NCI-H1092 (cell line): Measurements from ENCODE around the gene UQCRC2.
"Not testable (repeated sequence)": the region's sequence is repeated elsewhere in the genome, so short reads cannot be mapped to it uniquely, and the experiment has no call there.

ENCODE experiments used
- DNase-seq: peaks from one replicate; lab custom pipeline; 2025; lab: John Stamatoyannopoulos, UW

The UQCRC2 gene

DNA sequence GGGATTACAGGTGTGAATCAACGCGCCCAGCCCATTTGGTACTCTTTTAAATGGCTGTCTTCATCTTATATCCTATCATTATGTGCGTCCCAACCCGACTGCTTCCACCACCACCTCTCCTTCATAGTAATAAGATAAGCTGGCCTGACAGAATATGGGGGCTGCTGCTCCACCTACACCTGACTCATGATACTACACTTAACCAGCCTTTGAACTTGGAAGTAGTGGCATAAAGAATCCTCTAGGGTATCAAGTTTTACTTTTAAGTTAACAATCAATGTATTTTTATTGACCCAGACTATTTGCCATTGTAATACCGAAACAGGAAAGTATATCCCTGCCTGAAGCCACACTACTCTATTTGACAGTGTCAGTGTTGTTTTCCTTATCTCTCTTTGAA, 28.9 kb downstream of the UQCRC2 start:
- DNase-seq, result no peak

GRCh38 chr16:21984062-21984461, 30.9 kb downstream of the UQCRC2 start:
- DNase-seq, result no peak

DNA sequence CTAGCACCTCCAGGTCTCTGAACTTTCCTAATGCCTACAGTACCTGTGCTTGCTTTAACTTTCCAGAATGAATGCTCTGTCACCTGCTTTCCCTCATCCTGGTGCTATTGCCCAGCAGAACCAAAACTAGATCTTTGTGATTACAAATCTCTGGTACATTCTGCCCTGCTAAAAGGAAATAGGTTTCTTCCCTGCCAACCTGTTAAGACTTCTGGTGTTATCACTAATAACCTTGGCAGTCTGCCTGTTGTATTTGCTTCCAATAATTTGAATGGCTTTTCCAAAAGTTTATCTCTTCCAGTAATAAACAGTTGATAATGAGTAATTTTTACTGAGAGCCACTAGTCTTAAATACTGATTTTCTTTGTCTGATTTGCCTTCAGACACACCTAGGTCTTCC, 32.4 kb downstream of the UQCRC2 start:
- DNase-seq, result no peak

GRCh38 chr16:21986692-21987246, 33.6 kb downstream of the UQCRC2 start:
- DNase-seq, result no peak

- DNase-seq, result no peak
Measured at GRCh38 chr16:21987498-21987897, 34.3 kb downstream of the UQCRC2 start.

GRCh38 chr16:21989133-21989532, 36.0 kb downstream of the UQCRC2 start:
- DNase-seq, result no peak

GRCh38 chr16:21989751-21990150, 36.6 kb downstream of the UQCRC2 start:
- no peak for DNase-seq

DNA sequence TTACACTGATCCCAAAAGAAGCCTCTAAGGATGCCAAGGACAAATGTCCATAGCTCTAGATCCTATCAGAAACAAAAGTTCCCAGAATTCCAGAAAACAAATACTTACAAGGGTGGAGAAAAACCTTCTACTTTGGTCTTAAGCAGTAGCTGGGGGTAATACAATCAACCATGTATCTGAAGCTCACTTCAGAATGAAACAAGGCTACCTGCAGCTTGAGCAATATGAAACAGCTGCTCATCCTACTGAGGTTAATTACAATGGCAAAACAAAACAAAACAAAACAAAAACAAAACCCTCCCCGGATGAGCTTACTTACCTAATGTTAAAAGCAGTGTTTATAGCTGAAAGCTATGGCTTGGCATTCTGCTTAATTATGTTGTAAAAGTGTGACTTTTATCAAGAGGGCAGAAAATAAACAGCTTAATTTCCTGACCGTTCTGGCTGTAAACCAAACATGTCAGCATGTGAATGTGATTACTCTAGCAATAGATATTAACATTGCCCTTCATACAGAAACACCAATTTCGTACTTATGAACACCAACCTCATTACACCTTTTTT, 37.3 kb downstream of the UQCRC2 start:
- DNase-seq, result no peak

DNA sequence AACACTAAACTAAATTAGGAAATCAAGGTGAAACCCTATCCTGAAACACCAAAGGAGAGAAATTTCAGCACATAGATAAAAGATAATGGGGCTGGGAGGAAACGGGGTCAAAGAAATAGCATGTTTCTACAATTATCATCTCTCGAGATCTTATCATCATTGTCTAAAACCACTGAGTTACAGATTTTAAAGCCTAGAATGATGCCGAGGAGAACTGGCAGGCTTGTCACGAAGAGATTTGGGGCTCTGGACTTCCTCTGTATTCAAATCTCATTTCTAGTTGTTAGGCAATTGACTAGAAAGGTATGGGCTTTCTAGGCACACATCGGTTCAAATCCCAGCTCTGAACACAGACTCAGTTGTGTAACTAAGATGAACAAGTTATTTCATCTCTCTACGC, 38.5 kb downstream of the UQCRC2 start:
- no peak for DNase-seq

DNA sequence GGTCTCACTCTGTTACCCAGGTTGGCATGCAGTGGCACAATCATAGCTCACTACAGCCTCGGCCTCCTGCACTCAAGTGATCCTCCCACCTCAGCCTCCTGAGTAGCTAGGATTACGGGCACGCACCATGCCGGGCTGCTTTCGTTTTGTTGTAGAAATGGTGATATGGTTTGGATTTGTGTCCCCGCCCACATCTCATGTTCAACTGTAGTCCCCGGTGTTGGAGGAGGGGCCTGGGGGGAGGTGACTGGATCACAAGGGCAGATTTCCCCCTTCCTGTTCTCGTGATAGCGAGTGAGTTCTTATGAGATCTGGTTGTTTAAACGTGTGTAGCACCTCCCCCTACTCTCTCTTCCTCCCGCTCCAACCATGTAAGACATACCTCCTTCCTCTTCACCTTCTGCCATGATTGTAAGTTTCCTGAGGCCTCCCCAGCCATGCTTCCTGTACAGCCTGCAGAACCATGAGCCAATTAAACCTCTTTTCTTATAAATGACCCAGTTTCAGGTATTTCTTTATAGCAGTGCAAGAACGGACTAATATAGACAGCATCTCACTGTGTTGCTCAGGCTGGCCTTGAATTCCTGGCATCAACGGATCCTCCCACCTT, 41.8 kb downstream of the UQCRC2 start:
- DNase-seq, result no peak

DNA sequence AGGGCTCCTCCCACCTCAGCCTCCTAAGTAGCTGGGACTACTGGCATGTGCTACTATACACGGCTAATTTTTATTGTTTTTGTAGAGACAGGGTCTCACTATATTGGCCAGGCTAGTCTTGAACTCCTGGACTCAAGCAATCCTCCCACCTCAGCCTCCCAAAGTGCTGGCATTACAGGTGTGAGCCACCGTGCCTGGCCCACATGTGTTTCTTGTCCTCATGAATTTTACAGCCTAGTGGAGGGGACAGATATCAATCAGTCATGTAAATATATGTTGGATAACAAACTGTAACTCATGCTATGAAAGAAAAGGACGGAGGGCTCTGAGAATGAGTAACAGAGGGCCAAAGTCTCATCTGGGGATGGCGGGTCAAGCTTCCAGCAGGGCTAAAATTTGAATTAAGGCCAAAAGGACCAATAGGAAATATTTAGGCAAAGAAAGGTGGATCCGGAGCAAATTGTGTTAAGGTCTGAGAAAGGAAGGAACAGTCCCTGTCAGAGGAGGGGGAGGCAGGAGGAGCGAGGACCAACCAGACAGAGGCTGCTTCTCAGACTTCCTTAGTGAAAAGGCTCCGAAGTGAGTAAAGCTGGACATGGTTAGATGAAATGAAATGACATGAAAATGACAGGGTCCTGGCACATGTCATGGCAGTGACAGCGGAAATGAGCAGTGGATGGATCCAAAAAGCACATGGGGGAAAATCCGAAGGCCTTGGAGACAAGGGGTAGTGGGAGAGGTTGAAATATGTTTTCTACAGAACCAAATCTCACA, 43.9 kb downstream of the UQCRC2 start:
- no peak for DNase-seq

DNA sequence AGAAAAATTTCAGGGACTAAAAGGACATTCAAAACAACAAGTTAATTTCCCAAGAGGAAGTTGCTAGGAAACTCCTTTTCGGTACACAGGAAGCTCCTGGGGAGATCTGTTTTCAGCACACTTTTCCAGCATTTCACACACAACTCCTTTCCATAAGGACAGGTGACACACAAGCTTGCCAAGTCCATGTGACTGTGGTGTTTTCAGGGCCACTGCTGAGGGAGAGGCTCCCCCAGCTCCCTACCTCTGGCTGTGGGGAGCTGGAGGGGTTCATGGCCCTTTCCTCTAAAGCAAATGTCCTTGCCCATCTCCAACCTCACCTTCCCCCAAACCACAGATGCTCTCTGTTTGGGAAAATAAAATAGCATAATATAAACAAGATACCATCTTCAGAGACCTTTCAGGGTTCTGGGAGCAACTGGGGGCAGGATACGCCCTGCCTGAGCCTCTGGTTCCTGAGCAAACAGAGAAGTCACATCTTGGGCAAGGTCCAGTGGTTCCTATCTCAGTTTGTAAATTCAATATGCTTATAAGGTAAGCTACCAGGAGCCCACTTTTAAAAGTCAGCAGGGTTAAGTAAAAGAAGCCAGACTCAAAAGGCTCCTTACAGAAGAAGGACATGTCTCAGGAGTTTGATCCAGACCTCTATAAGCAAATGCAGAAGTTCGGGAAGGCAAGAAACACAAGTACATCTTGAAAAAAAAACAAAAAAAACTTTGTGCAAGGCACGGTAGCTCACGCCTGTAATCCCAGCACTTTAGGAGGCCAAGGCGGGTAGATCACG, 44.7 kb downstream of the UQCRC2 start:
- DNase-seq, result no peak

DNA sequence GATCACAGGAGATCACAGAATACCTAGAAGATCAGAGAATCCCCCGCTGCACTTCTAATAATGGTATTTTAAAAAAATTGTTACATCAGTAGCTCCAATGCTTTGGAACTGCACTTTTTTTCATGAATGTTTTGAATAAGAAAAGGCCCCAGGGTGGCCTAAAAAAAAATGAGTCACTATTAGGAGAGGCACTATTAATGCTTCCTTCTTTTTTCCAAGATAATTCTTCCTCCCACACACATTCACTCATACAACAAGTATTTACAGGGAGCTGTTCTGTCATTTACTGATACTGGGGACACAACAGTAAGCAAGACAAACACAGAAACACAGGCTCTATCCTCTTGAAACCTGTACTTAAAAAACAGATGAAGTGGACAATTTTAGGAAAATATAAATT, 48.4 kb downstream of the UQCRC2 start:
- DNase-seq, result no peak

DNA sequence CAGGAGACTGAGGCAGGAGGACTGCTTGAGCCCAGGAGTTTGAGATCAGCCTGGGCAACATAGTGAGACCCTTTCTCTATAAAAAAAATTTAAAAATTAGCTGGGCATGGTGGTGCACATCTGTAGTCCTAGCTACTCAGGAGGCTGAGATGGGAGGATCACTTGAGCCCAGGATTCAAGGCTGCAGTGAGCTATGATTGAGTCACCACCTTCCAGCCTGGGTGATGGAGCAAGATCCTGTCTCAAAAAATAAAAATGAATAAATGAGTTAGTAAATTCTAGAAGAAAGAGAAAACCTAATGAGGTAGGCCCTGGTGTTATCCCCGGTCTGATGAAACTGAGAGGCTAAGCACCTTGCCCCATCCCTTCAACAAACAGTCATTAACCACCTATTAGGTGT, 48.9 kb downstream of the UQCRC2 start:
- not testable (repeated sequence) for DNase-seq

GRCh38 chr16:22003195-22003594, 50.0 kb downstream of the UQCRC2 start:
- DNase-seq, result no peak

DNA sequence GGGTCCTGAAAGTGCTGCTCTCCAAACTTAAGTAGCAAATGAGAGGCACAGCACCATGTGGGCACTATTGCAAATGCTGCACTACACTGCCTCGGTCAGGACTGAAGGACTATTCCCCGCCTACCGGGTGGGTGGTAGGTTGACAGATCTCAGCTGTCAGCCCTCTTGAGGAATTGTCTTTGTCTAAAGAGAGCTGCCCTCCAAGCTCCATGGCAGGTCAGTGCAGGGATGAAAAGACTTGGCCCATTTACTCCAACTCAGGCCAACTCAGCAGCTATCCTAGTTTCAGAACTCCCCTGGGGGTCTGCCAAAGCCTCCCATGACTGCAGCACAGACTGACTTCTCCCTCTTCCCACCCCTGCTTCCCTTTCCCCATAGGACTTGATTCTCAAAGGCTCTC, 51.2 kb downstream of the UQCRC2 start:
- DNase-seq, result no peak

DNA sequence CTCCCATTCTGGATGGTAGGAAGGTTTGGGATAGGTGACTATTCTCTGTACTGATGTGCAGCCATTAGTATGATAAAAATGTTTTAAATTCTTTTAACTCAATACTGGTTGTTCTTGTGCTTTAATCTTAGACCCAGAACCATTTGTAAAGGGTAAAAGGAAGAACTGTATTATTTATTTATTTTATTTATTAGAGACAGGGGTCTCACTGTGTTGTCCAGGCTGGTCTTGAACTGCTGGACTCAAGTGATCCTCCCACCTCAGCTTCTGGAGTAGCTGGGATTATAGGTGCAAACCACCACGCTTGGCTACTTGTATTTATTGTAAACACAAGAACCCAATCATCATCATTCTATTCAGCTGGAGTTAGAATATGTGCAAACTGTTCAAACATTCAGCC, 52.6 kb downstream of the UQCRC2 start:
- no peak for DNase-seq

GRCh38 chr16:22006636-22007035, 53.5 kb downstream of the UQCRC2 start:
- DNase-seq, result no peak

GRCh38 chr16:22007159-22007508, 54.0 kb downstream of the UQCRC2 start:
- DNase-seq, result no peak

DNA sequence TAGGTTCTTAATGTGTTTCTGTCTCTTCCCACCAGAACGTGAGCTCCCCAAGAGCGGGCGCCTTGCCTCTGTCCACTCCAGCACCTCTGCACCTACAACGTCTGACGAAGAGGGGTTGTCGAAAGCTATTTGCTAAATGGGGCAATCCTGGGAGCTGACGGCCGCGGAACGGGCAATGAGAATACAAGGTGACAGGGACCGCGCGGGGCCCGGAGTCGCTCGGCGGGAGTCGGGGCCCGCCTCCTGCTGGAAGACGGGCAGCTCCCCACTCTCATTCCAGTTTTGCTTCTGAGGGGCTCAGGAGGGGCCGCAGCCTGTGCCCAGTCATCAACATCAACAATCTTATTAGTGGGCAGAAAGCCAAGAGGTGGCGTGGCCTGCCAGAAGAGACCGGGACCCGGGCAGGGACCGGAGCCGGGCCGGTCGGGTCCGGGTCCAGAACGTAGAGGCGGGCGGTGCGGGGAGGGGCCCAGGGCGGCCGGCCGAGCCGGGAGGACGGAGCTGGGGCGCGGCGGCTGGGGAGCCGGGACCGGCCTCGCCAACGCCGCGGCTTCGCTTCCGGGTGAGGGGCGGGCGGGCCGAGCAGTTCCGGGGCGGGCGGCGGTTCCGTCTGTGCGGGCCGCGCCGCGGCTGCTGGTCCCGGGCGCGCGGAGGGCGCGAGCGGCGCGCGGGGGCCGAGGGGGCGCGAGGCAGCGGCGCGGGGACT, 54.5 kb downstream of the UQCRC2 start, which contains the start of gene MOSMO:
Gene MOSMO, plus strand, starts transcription at position 603 of the 706 bp plus-strand sequence. CDS start 191 bp downstream, outside the sequence.
- DNase-seq, result peak; percentile 17

DNA sequence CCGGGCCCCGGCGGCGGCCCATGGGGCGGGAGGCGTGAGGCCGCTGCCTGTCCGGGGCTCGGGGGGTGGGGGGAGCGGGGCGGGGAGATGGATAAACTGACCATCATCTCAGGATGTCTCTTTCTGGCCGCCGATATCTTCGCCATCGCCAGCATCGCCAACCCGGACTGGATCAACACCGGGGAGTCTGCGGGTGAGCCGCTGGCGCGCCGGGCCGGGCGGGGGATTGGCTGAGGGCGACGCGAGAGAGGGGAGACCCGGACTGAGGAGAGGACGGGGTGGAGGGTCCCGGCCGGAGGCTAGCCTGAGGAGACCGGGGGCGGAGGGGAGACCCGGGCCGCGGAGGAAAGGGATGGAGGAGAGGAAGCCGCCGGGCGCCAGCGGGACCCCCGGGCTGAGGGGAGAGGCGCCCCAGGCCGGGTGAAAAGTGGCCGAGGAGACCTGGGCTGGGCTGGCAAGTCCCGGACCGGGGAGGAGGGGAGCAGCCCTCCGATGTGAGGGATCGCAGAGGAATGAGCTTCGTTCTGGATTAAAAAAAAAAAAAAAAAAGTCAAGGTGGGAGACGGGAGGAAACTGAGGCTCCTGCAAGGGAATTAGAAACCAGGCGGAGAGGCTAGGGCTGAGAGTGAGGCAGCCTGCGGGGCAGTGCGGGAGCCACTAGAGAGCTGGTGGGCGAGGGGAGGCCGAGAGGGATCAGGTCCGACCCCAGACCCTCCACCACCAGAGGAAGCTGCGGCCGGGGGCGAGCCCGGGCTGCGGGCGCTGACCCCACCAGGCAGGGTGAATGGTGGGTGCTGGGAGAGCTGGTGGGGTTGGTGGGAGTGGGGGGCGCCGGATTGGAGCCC, 55.3 kb downstream of the UQCRC2 start:
- no peak for DNase-seq
